ENCODE results near the gene CADM2.

CADM2 gene

DNA sequence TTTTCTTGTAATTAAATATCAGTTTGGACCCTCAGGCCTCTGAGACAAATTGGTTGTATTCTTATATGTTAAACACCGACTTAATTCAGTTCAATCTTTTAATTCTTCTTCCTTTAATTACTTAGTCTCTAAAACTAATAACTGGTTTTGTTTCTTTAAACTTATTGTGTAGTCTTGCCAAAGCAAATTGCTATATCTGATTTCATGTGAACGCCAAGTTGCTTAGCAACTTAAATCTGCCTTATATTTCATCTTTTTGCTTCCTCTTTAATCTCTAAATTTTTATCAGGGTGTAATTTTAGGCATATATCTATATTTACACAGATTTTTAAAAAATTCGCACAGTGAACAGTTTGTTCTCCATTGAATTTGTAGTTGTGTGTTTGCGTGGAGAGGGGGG, 82.2 kb downstream of the CADM2 start:
- no peak for TF ChIP-seq ZFX (IDR thresholded peaks at IDR 0.05; ENCODE audit: borderline replicate concordance)
- TF ChIP-seq, protein P1, sequence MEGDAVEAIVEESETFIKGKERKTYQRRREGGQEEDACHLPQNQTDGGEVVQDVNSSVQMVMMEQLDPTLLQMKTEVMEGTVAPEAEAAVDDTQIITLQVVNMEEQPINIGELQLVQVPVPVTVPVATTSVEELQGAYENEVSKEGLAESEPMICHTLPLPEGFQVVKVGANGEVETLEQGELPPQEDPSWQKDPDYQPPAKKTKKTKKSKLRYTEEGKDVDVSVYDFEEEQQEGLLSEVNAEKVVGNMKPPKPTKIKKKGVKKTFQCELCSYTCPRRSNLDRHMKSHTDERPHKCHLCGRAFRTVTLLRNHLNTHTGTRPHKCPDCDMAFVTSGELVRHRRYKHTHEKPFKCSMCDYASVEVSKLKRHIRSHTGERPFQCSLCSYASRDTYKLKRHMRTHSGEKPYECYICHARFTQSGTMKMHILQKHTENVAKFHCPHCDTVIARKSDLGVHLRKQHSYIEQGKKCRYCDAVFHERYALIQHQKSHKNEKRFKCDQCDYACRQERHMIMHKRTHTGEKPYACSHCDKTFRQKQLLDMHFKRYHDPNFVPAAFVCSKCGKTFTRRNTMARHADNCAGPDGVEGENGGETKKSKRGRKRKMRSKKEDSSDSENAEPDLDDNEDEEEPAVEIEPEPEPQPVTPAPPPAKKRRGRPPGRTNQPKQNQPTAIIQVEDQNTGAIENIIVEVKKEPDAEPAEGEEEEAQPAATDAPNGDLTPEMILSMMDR (IDR thresholded peaks at IDR 0.05): no peak
- H3K27ac ChIP-seq: no peak overlapping the region

DNA sequence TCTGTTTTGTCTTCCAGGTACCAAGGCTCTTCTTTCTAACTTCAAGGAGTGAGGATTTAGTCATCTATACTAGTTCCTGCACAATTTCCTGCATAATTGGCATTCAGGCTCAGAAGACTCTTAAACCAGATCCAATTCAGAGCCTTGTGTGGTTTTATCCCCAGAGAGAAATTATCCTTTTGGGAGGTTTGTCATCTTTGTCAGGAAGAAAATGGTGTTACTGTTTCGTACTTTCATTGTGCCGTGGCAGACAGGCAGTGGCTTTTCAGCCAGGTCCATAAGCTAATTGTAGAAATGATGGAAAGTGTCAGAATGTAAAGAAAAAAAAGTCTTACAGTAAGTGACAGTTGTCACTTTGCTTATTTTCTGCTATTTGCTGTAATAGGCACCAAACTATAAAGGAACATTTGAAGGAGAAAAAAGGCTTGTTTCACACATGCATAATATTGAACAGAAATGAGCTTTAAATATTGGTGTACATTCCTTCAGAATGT, 82.8 kb downstream of the CADM2 start:
- no peak overlapping the region for H3K27ac ChIP-seq
- TF ChIP-seq, protein P1 (IDR thresholded peaks at IDR 0.05): no peak
- no peak for TF ChIP-seq ZFX (IDR thresholded peaks at IDR 0.05; ENCODE audit: borderline replicate concordance)

DNA sequence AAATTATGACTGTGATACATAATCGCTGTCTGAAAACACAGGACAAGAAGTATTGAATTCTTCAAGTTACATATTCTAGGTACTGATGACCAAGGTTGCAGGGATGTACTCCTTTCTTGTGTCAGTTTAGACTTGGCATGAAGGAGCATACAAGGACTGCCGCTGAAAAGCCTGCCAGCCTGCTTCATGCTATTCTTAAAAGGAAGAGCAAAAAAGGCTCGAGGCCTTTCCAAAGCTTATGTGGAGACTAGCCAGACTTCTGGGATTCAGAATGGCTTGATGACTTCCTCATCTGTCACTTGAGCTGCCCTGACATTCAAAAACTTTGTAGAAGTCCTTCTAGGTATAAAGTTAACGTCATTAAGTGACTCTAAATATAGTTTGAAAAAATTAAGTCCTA, 92.0 kb downstream of the CADM2 start:
- no peak for TF ChIP-seq ZFX (IDR thresholded peaks at IDR 0.05; ENCODE audit: borderline replicate concordance)
- TF ChIP-seq, protein P1 (IDR thresholded peaks at IDR 0.05): no peak
- no peak overlapping the region for H3K27ac ChIP-seq

DNA sequence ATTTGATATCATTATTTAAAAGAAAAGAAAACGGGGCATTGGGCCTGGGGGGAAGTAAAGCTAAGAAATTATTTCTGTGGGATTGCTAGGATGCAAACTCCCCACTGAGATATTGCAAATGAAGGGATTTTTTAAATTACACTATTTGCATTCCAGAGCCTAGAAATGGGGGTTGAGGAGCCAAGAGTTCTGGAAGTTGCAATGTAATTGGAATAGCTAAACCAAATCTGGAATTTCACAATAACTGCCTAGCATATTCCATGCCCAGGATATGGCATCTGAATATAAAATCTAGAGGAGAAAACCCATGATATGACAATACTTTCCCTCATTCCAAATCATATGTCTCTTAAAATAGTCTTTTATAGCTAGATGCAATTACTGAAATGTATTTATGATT, 93.0 kb downstream of the CADM2 start:
- H3K27ac ChIP-seq: no peak overlapping the region
- TF ChIP-seq ZFX (IDR thresholded peaks at IDR 0.05; ENCODE audit: borderline replicate concordance): no peak
- TF ChIP-seq, protein P1 (IDR thresholded peaks at IDR 0.05): no peak

DNA sequence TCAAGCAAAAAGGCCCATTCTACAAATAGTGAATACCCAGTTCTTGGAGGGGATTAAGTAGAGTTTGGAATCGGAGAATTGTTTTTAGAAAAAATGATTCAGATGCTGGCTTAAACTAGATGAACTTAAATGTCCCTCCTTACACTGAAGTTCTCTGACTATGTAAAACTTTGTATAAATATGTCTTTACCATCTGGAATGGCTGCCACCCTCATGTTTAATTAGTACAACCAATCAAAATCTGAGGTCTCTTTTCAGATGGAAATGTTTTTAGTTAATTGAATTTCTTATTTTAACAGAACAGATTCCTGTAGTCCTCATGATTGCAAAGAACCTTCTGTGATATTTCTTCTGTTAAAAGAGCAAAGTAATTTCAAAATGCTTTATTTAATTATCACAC, 94.8 kb downstream of the CADM2 start:
- no peak for TF ChIP-seq ZFX (IDR thresholded peaks at IDR 0.05; ENCODE audit: borderline replicate concordance)
- TF ChIP-seq, protein P1 (IDR thresholded peaks at IDR 0.05): no peak
- no peak overlapping the region for H3K27ac ChIP-seq

DNA sequence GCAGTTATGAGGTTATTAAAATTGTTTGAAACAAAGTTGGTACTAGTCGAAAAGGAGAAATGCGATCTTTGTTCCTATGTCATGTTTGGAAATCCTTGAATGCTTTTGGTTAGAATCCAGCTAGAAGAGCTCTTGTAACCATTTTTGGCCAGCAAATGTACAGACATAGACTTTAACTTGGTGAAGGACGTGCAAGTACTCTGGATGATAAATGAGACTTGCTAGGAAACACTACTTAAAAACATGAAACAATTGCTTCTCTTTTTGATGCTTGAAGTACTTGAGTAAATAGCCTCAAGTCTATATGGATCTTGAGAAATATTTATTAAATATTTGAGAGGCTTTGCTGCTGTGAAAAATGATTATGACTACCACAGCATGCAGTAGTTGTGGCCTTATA, 95.8 kb downstream of the CADM2 start:
- TF ChIP-seq ZFX (IDR thresholded peaks at IDR 0.05; ENCODE audit: borderline replicate concordance): no peak
- TF ChIP-seq, protein P1 (IDR thresholded peaks at IDR 0.05): no peak
- no peak overlapping the region for H3K27ac ChIP-seq

DNA sequence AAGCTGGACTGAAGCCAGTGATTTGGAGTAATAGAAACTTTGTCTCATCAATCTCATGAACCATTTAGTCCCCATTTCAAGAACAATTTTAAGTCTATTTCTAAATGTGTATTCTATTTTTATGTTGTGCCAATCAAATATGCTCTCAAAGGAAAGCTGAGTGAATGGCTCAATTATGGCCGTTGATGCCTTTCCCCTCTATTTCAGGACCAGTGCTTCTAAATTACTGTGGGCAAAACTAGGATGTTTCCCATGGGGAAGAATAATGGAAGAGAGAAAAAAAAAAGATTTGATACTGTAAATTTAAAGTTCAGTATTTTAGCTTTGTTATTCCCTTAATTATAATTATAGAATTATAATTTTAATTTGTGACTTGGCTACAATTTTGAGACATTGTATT, 110.1 kb downstream of the CADM2 start:
- TF ChIP-seq ZFX (IDR thresholded peaks at IDR 0.05; ENCODE audit: borderline replicate concordance): no peak
- TF ChIP-seq, protein P1 (IDR thresholded peaks at IDR 0.05): no peak

More for the DNA sequence above, 110.1 kb downstream of the CADM2 start:
- H3K27ac ChIP-seq: no peak overlapping the region
